GM12878 (cell line): ENCODE results near the gene ADA. TPM values are rescaled to one million over a fixed set of nuclear protein-coding genes. Genes with fewer than 3 reads are reported as not detected.

Source experiments
- ATAC-seq: fragments of 200-7000 bp; cut with Tn5 transposase; 3 replicates; pipeline ENCODE4 v1.9.1; 2020; ENCODE audit warnings: mild to moderate bottlenecking, moderate library complexity
- BruUV-seq: library from RNA; stranded (reverse); fragments of 400-500 nt; replicated peaks from 2 replicates; lab custom pipeline; 2021; lab: Mats Ljungman, UMichigan
- CTCF ChIA-PET: fragments of 300-600 bp; sonication (Branson Sonifier 250); formaldehyde crosslinking; extraction: SDS; loops from one replicate; lab custom pipeline; 2021; ENCODE audit warnings: inconsistent platforms; lab: Yijun Ruan, JAX
- POLR2A ChIA-PET: fragments of 350-600 bp; formaldehyde crosslinking; extraction: SDS; loops from one replicate; lab custom pipeline; 2021; ENCODE audit warnings: inconsistent platforms; lab: Charles Lee
- RAD21 ChIA-PET: fragments of 300-600 bp; sonication (Branson Sonifier 250); formaldehyde crosslinking; loops from one replicate; lab custom pipeline; 2023; ENCODE audit warnings: antibody characterized with exemption; ENCODE audit not compliant: unreplicated experiment; lab: Charles Lee
- SMC1A ChIA-PET: fragments of 300-600 bp; sonication (Branson Sonifier 250); formaldehyde crosslinking; loops from one replicate; lab custom pipeline; 2023; ENCODE audit not compliant: unreplicated experiment, uncharacterized antibody; lab: Charles Lee
- DNase-seq: peaks from one replicate; pipeline ENCODE4 v3.0.0-alpha.2; 2011; ENCODE audit warnings: low read depth, low spot score
- FAIRE-seq: peaks from 3 replicates; lab custom pipeline; 2011; peaks lifted over from hg19 to GRCh38; lab: Jason Lieb, UNC
- H2AFZ ChIP-seq: 2 replicates; pipeline ENCODE4 v1.6.0; 2011; ENCODE audit warnings: low read depth, low read length, control low read depth; ENCODE audit not compliant: control insufficient read depth
- H3K27ac ChIP-seq: 2 replicates; pipeline ENCODE4 v1.5.1; 2011; ENCODE audit warnings: control low read depth; ENCODE audit not compliant: control insufficient read depth, insufficient read depth
- H3K27me3 ChIP-seq, 2 experiments: replicated peaks in 1 of 2; 2 replicates each; pipeline versions ENCODE4 v1.6.0 to v1.6.1; 2011; ENCODE audit warnings: low read length in 1 of 2; ENCODE audit not compliant: control insufficient read depth in 2 of 2, insufficient read depth in 2 of 2
- H3K36me3 ChIP-seq, 2 experiments: 2 replicates each; pipeline ENCODE4 v1.5.1; 2011; ENCODE audit warnings: low read length in 1 of 2; ENCODE audit not compliant: control insufficient read depth in 2 of 2, insufficient read depth in 2 of 2
- H3K4me1 ChIP-seq: 2 replicates; pipeline ENCODE4 v1.6.1; 2011; ENCODE audit warnings: mild to moderate bottlenecking, low read length, moderate library complexity, mixed read lengths; ENCODE audit not compliant: control insufficient read depth, insufficient read depth
- H3K4me2 ChIP-seq: 2 replicates; pipeline ENCODE4 v1.6.0; 2011; ENCODE audit warnings: control low read depth; ENCODE audit not compliant: control insufficient read depth, insufficient read depth
- H3K4me3 ChIP-seq: fragments of 200-600 bp; sonication (generic); 2 replicates; pipeline ENCODE4 v1.5.1; 2016
- H3K79me2 ChIP-seq: 2 replicates; pipeline ENCODE4 v1.6.0; 2011; ENCODE audit warnings: low read length; ENCODE audit not compliant: control insufficient read depth, insufficient read depth
- H3K9ac ChIP-seq: 2 replicates; pipeline ENCODE4 v1.8.0; 2011; ENCODE audit warnings: low read length, control low read depth, mixed read lengths; ENCODE audit not compliant: control insufficient read depth, insufficient read depth
- H3K9me3 ChIP-seq: replicated peaks from 3 replicates; pipeline ENCODE4 v1.5.1; 2011; ENCODE audit warnings: mild to moderate bottlenecking, low read length; ENCODE audit not compliant: control insufficient read depth, insufficient read depth
- H4K20me1 ChIP-seq: 2 replicates; pipeline ENCODE4 v1.6.0; 2011; ENCODE audit not compliant: control insufficient read depth, insufficient read depth
- NBN ChIP-seq: fragments of 450-650 bp; IDR thresholded peaks from 2 replicates; pipeline ENCODE4 v1.6.1; 2016
- WGBS: methylation state at CpG from one replicate; pipeline ENCODE4 v1.1.6; 2016; ENCODE audit warnings: low lambda C conversion rate; ENCODE audit not compliant: insufficient replicate concordance, insufficient coverage; ENCODE audit errors: missing lambda C conversion rate; 5-methylcytosine and 5-hydroxymethylcytosine counted together
- in situ Hi-C: fragments of 300-500 bp; cut with MboI; formaldehyde crosslinking; loops from 9 replicates; pipeline ENCODE4 v1.14.3; 2018; ENCODE audit warnings: mixed read lengths
- intact Hi-C: fragments of 100-400 bp; cut with micrococcal nuclease; formaldehyde crosslinking; loops from one replicate; pipeline ENCODE4 v1.14.2; 2022; ENCODE audit not compliant: unreplicated experiment
- polyA plus RNA-seq, 11 experiments: library from polyadenylated mRNA; depleted of rRNA in 4 of 11; unstranded in 6 of 11; stranded (reverse) in 5 of 11; fragments of >200 nt; fragmentation: Nextera tagmentation in 4 of 11; fragmentation: Illumina TruSeq in 1 of 11; extraction: Ambion mirVana in 4 of 11; extraction: Trizol in 1 of 11; gene quantifications; 1 replicate in 1 of 11; 2 replicates in 10 of 11; pipeline versions ENCODE4 v1.2.1 to v1.2.3, GENCODE V29; 2011 to 2016; ENCODE audit warnings: inconsistent platforms in 2 of 11, missing spikeins in 2 of 11, low read depth in 1 of 11
- total RNA-seq, 4 experiments: library from RNA; depleted of rRNA in 3 of 4; stranded (reverse); fragments of >200 nt in 3 of 4; fragmentation: Illumina TruSeq in 1 of 4; extraction: Trizol in 1 of 4; gene quantifications; 2 replicates each; pipeline versions ENCODE4 v1.2.1 to v1.2.3, GENCODE V29; 2013 to 2021
- TF ChIP-seq, protein P1 (sequence below): fragments of 450-650 bp; IDR thresholded peaks from 2 replicates; pipeline ENCODE4 v1.6.1; 2017; ENCODE audit warnings: mild to moderate bottlenecking
- TF ChIP-seq, protein P2 (sequence below): fragments of 450-650 bp; formaldehyde crosslinking; IDR thresholded peaks from 2 replicates; pipeline ENCODE4 v1.4.0; 2022; ENCODE audit warnings: mild to moderate bottlenecking, moderate library complexity
- TF ChIP-seq, protein P3 (sequence below): fragments of 450-650 bp; IDR thresholded peaks from 2 replicates; pipeline ENCODE4 v1.6.1; 2018; ENCODE audit warnings: mild to moderate bottlenecking, low read depth, moderate library complexity; ENCODE audit not compliant: partially characterized antibody
- TF ChIP-seq, protein P4 (sequence below): IDR thresholded peaks from 2 replicates; pipeline ENCODE4 v1.6.1; 2011; ENCODE audit warnings: low read depth, mild to moderate bottlenecking, low read length, moderate library complexity, borderline replicate concordance; ENCODE audit errors: extremely low read depth
- TF ChIP-seq, protein P5 (sequence below): fragments of 450-650 bp; IDR thresholded peaks from 2 replicates; pipeline ENCODE4 v1.6.1; 2016; ENCODE audit warnings: mild to moderate bottlenecking, moderate library complexity, borderline replicate concordance

Gene ADA
- total and polyA plus RNA-seq, 10 of the 15 experiments (the other 5 are each of a cell fraction or from before 2014, with no cell fraction given): 40.9 to 217 (median 90.8) TPM

DNA sequence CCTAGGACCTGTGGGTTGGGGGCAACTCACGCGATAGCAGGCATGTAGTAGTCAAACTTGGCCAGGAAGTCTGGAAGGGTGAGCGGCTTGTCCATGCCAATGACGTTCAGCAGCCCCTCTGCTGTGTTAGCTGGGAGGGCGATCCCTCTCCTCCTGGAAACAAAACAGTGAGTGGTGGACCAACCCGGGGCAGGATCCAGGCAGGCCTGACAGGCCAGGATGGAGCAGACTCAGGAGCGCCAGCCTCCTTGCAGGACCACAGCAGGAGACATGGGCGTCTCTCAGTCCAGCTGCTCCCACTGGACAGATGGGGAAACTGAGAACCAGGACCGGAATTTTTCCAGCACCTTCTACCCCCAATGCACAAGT, 22.5 kb downstream of the ADA start:
- Histone ChIP-seq H3K27ac (no peak overlapping the region), H3K9me3 (no peaks in the 10 kb centered on the region; the same call in 2 of the 3 replicates), H3K4me3 (no peak overlapping the region), H3K36me3 (peaks cover 15 to 18% of the 10 kb centered on the region in 2 experiments), H3K4me1 (no peaks in the 10 kb centered on the region), H3K9ac (no peak overlapping the region), H4K20me1 (no peaks in the 10 kb centered on the region), H3K27me3 (no peaks in the 10 kb centered on the region), H2AFZ (no peak overlapping the region), H3K4me2 (no peak overlapping the region), H3K79me2 (no peaks in the 10 kb centered on the region)
- in situ Hi-C loops (no loop called here), intact Hi-C loops (no loop called here)
- CTCF ChIA-PET: no interaction called here
- RAD21 ChIA-PET: no interaction called here
- SMC1A ChIA-PET: no interaction called here
- BruUV-seq: no TSS peak
- TF ChIP-seq, protein P1, sequence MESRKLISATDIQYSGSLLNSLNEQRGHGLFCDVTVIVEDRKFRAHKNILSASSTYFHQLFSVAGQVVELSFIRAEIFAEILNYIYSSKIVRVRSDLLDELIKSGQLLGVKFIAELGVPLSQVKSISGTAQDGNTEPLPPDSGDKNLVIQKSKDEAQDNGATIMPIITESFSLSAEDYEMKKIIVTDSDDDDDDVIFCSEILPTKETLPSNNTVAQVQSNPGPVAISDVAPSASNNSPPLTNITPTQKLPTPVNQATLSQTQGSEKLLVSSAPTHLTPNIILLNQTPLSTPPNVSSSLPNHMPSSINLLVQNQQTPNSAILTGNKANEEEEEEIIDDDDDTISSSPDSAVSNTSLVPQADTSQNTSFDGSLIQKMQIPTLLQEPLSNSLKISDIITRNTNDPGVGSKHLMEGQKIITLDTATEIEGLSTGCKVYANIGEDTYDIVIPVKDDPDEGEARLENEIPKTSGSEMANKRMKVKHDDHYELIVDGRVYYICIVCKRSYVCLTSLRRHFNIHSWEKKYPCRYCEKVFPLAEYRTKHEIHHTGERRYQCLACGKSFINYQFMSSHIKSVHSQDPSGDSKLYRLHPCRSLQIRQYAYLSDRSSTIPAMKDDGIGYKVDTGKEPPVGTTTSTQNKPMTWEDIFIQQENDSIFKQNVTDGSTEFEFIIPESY: no peak
- TF ChIP-seq, protein P2, sequence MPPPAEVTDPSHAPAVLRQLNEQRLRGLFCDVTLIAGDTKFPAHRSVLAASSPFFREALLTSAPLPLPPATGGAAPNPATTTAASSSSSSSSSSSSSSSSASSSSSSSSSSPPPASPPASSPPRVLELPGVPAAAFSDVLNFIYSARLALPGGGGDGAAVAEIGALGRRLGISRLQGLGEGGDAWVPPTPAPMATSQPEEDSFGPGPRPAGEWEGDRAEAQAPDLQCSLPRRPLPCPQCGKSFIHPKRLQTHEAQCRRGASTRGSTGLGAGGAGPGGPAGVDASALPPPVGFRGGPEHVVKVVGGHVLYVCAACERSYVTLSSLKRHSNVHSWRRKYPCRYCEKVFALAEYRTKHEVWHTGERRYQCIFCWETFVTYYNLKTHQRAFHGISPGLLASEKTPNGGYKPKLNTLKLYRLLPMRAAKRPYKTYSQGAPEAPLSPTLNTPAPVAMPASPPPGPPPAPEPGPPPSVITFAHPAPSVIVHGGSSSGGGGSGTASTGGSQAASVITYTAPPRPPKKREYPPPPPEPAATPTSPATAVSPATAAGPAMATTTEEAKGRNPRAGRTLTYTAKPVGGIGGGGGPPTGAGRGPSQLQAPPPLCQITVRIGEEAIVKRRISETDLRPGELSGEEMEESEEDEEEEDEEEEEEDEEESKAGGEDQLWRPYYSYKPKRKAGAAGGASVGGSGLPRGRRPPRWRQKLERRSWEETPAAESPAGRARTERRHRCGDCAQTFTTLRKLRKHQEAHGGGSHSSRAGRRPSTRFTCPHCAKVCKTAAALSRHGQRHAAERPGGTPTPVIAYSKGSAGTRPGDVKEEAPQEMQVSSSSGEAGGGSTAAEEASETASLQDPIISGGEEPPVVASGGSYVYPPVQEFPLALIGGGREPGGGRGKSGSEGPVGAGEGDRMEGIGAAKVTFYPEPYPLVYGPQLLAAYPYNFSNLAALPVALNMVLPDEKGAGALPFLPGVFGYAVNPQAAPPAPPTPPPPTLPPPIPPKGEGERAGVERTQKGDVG: no peak
- TF ChIP-seq, protein P3, sequence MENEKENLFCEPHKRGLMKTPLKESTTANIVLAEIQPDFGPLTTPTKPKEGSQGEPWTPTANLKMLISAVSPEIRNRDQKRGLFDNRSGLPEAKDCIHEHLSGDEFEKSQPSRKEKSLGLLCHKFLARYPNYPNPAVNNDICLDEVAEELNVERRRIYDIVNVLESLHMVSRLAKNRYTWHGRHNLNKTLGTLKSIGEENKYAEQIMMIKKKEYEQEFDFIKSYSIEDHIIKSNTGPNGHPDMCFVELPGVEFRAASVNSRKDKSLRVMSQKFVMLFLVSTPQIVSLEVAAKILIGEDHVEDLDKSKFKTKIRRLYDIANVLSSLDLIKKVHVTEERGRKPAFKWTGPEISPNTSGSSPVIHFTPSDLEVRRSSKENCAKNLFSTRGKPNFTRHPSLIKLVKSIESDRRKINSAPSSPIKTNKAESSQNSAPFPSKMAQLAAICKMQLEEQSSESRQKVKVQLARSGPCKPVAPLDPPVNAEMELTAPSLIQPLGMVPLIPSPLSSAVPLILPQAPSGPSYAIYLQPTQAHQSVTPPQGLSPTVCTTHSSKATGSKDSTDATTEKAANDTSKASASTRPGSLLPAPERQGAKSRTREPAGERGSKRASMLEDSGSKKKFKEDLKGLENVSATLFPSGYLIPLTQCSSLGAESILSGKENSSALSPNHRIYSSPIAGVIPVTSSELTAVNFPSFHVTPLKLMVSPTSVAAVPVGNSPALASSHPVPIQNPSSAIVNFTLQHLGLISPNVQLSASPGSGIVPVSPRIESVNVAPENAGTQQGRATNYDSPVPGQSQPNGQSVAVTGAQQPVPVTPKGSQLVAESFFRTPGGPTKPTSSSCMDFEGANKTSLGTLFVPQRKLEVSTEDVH: no peak
- no peak for TF ChIP-seq NBN
- TF ChIP-seq, protein P4, sequence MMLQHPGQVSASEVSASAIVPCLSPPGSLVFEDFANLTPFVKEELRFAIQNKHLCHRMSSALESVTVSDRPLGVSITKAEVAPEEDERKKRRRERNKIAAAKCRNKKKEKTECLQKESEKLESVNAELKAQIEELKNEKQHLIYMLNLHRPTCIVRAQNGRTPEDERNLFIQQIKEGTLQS: no peak
- TF ChIP-seq, protein P5, sequence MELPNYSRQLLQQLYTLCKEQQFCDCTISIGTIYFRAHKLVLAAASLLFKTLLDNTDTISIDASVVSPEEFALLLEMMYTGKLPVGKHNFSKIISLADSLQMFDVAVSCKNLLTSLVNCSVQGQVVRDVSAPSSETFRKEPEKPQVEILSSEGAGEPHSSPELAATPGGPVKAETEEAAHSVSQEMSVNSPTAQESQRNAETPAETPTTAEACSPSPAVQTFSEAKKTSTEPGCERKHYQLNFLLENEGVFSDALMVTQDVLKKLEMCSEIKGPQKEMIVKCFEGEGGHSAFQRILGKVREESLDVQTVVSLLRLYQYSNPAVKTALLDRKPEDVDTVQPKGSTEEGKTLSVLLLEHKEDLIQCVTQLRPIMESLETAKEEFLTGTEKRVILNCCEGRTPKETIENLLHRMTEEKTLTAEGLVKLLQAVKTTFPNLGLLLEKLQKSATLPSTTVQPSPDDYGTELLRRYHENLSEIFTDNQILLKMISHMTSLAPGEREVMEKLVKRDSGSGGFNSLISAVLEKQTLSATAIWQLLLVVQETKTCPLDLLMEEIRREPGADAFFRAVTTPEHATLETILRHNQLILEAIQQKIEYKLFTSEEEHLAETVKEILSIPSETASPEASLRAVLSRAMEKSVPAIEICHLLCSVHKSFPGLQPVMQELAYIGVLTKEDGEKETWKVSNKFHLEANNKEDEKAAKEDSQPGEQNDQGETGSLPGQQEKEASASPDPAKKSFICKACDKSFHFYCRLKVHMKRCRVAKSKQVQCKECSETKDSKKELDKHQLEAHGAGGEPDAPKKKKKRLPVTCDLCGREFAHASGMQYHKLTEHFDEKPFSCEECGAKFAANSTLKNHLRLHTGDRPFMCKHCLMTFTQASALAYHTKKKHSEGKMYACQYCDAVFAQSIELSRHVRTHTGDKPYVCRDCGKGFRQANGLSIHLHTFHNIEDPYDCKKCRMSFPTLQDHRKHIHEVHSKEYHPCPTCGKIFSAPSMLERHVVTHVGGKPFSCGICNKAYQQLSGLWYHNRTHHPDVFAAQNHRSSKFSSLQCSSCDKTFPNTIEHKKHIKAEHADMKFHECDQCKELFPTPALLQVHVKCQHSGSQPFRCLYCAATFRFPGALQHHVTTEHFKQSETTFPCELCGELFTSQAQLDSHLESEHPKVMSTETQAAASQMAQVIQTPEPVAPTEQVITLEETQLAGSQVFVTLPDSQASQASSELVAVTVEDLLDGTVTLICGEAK: no peak
- WGBS: 94% methylated on average over 9 of the region's 9 CpGs
- POLR2A ChIA-PET: interaction anchor here (0.5 kb wide), 1 partner anchor 38 kb away, joined by 5 read pairs; no protein-coding TSS in a partner anchor
- DNase-seq (no peak), FAIRE-seq (no peak), ATAC-seq (no peak)
